Measurements from ENCODE around the gene LRRC23.
A peak's percentile ranks its signal among the peaks of the same experiment; 100 is the strongest.

LRRC23 gene

DNA sequence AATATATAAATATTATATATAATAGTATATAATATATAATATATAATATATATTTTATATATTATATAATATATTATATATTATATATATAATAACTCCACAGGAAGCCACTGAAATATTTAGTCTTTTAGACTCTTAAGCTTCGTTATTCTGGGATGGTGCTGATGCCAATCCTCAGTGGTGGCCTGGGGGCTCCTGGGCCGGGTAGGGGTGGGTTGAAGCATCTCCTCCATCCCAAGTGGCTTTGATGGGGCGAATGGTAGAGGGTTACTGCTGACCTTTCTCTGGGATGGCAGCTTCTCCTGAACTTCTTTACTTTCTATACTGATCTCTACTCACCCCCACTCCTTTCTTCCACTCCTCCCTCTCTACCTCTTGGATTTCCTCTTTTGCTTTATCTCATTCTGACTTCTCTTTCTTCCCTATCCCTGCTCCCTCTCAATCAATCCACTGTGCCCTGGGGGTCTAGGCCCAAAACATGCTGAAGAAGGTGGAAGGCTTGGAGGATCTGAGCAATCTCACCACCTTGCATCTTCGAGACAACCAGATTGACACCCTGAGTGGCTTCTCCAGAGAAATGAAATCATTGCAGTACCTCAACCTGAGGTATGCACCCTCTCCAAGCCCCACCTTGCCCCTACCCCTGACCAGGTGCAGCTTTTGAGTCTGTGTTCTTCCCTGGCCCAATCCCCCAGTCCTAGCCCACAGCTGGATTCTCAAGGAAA lies 5.0 kb downstream of the LRRC23 start:
- TF ChIP-seq SPI1 (IDR thresholded peaks at IDR 0.05; ENCODE audit: borderline replicate concordance, low read depth), result no peak
- TF ChIP-seq, protein P1, sequence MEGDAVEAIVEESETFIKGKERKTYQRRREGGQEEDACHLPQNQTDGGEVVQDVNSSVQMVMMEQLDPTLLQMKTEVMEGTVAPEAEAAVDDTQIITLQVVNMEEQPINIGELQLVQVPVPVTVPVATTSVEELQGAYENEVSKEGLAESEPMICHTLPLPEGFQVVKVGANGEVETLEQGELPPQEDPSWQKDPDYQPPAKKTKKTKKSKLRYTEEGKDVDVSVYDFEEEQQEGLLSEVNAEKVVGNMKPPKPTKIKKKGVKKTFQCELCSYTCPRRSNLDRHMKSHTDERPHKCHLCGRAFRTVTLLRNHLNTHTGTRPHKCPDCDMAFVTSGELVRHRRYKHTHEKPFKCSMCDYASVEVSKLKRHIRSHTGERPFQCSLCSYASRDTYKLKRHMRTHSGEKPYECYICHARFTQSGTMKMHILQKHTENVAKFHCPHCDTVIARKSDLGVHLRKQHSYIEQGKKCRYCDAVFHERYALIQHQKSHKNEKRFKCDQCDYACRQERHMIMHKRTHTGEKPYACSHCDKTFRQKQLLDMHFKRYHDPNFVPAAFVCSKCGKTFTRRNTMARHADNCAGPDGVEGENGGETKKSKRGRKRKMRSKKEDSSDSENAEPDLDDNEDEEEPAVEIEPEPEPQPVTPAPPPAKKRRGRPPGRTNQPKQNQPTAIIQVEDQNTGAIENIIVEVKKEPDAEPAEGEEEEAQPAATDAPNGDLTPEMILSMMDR (IDR thresholded peaks at IDR 0.05; ENCODE audit: insufficient read depth, low read length), result no peak
- no peak for TF ChIP-seq REST (IDR thresholded peaks at IDR 0.05; ENCODE audit: insufficient replicate concordance, low read depth)
- TF ChIP-seq POLR2AphosphoS5 (IDR thresholded peaks at IDR 0.05; ENCODE audit: low read depth), result no peak
- TF ChIP-seq GABPA (IDR thresholded peaks at IDR 0.05; ENCODE audit: low read depth), result no peak
- no peak for DNase-seq (ENCODE audit: low read depth in 1 of 2, low spot score in 1 of 2)
- Histone ChIP-seq H3K4me3 (replicated peaks; ENCODE audit: insufficient read depth, low read length) (no peak overlapping the region), H3K27ac (replicated peaks) (no peak overlapping the region), H3K27me3 (ENCODE audit: insufficient read depth, poor library complexity, severe bottlenecking) (peaks cover 9% of the 10 kb centered on the region)

GRCh38 chr12:6912164-6912935 lies 7.7 kb downstream of the LRRC23 start:
- no peak overlapping the region for H3K4me3 ChIP-seq (replicated peaks; ENCODE audit: insufficient read depth, low read length)
- no peak for DNase-seq (ENCODE audit: low read depth in 1 of 2, low spot score in 1 of 2)
- TF ChIP-seq GABPA (IDR thresholded peaks at IDR 0.05; ENCODE audit: low read depth), result no peak
- TF ChIP-seq POLR2AphosphoS5 (IDR thresholded peaks at IDR 0.05; ENCODE audit: low read depth), result no peak
- TF ChIP-seq SPI1 (IDR thresholded peaks at IDR 0.05; ENCODE audit: borderline replicate concordance, low read depth), result no peak
- TF ChIP-seq, protein P1 (IDR thresholded peaks at IDR 0.05; ENCODE audit: insufficient read depth, low read length), result no peak
- TF ChIP-seq REST (IDR thresholded peaks at IDR 0.05; ENCODE audit: insufficient replicate concordance, low read depth), result no peak
- peaks cover 20% of the 10 kb centered on the region for H3K27me3 ChIP-seq (ENCODE audit: insufficient read depth, poor library complexity, severe bottlenecking)
- H3K27ac ChIP-seq (replicated peaks), result no peak overlapping the region

GRCh38 chr12:6914246-6914946 lies 9.8 kb downstream of the LRRC23 start, which contains the start of gene ENO2:
Gene ENO2, plus strand, starts transcription at chr12:6914580. Its CDS starts 1,253 bp downstream, at chr12:6915833.
- peak within 1 kb of the TSS; percentile 50 for H3K4me3 ChIP-seq (replicated peaks; ENCODE audit: insufficient read depth, low read length)
- H3K27ac ChIP-seq (replicated peaks), result no peak within 1 kb of the TSS
- peak in 1 of 2 experiments; percentile 36 for DNase-seq (ENCODE audit: low read depth in 1 of 2, low spot score in 1 of 2)
- H3K27me3 ChIP-seq (ENCODE audit: insufficient read depth, poor library complexity, severe bottlenecking), result peaks cover 20% of the 10 kb centered on the region
- TF ChIP-seq POLR2AphosphoS5 (IDR thresholded peaks at IDR 0.05; ENCODE audit: low read depth), result no peak
- no peak for TF ChIP-seq SPI1 (IDR thresholded peaks at IDR 0.05; ENCODE audit: borderline replicate concordance, low read depth)
- no peak for TF ChIP-seq GABPA (IDR thresholded peaks at IDR 0.05; ENCODE audit: low read depth)
- TF ChIP-seq, protein P1 (IDR thresholded peaks at IDR 0.05; ENCODE audit: insufficient read depth, low read length), result no peak
- TF ChIP-seq REST (IDR thresholded peaks at IDR 0.05; ENCODE audit: insufficient replicate concordance, low read depth), result no peak
